GM19023 (cell line): ENCODE measurements around the gene MAEA.
"Not testable (repeated sequence)": the region's sequence is repeated elsewhere in the genome, so short reads cannot be mapped to it uniquely, and the experiment has no call there.

ENCODE experiments used
- ATAC-seq: cut with Tn5 transposase; IDR thresholded peaks from one replicate; pipeline ENCODE4 v1.9.1; 2021; ENCODE audit warnings: mild to moderate bottlenecking, moderate library complexity; ENCODE audit not compliant: unreplicated experiment

Gene MAEA

GRCh38 chr4:1318488-1319213 lies 29.0 kb downstream of the MAEA start:
- no peak for ATAC-seq

GRCh38 chr4:1321486-1321885 lies 31.8 kb downstream of the MAEA start:
- no peak for ATAC-seq

DNA sequence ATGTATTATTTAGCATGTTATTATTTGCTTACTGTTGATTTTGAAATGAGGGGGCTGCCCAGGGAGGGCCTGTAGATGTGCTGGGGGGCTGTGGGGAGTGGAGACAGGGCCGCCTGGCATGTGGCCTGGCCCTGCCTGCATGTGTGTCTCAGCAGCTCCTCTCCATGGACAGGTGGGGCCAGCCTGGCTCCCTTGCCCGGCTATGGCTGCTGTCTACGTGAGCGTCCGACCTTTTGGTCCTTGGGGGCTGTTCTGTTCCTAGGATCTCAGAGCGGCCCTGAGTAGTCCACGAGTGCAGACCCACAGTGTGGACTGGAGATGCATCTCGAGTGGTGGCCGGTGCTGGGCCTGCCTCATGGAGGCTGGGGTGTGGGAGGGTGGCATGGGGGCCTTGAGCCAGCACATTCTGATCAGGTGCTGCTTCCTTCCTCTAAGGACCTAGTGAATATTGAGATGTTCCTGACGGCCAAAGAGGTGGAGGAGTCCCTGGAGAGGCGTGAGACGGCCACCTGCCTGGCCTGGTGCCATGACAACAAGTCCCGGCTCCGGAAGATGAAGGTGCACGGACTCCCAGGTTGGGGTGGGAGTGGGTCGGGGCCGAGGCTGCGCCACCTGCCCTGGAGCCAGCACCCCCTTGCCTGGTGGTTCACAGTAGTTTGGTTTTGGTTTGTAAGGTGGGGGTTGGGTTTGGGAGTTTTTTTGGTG lies 32.4 kb downstream of the MAEA start:
- no peak for ATAC-seq

GRCh38 chr4:1323280-1323634 lies 33.6 kb downstream of the MAEA start:
- no peak for ATAC-seq

DNA sequence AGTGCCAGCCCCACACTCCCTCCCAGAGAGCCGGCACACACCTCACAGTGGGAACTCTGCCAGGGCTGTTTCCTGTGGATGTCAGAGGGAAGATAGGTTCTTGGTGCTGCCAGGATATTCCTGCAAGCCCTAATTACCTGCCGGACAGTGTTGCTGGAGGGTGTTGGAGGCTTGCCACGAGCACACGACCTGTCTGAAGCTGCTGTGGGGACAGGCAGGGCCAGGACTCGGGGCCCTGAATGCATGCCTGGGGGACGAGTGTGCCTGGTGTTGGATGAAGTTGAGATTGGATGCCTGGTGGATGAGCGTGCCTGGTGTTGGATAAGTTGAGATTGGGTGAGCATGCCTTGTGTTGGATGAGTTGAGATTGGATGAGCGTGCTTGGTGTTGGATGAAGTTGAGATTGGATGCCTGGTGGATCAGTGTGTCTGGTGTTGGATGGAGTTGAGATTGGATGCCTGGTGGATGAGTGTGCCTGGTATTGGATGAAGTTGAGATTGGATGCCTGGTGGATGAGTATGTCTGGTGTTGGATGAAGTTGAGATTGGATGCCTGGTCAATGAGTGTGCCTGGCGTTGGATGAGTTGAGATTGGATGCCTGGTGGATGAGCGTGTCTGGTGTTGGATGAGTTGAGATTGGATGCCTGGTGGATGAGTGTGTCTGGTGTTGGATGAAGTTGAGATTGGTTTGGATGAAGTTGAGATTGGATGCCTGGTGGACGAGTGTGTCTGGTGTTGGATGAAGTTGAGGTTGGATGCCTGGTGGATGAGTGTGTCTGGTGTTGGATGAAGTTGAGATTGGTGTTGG lies 34.1 kb downstream of the MAEA start:
- ATAC-seq = no peak

DNA sequence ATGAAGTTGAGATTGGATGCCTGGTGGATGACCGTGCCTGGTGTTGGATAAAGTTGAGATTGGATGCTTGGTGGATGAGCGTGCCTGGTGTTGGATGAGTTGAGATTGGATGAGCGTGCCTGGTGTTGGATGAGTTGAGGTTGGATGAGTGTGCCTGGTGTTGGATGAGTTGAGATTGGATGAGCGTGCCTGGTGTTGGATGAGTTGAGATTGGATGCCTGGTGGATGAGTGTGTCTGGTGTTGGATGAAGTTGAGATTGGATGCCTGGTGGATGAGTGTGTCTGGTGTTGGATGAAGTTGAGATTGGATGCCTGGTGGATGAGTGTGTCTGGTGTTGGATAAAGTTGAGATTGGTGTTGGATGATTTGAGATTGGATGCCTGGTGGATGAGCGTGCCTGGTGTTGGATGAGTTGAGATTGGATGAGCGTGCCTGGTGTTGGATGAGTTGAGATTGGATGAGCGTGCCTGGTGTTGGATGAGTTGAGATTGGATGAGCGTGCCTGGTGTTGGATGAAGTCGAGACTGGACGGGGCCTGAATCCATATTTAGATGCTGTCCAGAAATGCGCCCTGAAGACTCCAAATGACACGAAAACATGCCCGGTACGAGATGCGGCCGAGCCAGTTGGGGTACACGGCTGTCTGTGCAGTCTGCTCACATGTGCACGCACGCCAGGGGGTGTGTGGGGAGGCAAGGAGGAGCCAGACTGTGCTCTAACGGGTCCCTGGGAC lies 34.9 kb downstream of the MAEA start:
- ATAC-seq = not testable (repeated sequence)

DNA sequence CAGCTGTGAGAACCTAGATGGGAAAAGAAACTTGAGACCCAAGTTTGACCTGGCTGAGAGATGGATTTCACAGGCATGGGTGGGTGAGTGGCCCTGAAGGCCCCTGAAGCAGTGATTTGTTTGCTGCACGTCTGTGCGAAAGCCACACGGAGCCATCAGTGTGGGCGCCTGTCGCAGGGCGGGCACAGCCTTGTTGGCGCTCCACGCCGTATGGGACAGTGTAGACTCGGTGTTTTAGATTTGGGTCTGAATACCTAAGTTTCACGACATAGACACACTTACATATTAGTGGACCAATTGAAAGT lies 35.4 kb downstream of the MAEA start:
- ATAC-seq = no peak

- ATAC-seq = no peak
Observed at GRCh38 chr4:1325681-1326635, 36.3 kb downstream of the MAEA start.

DNA sequence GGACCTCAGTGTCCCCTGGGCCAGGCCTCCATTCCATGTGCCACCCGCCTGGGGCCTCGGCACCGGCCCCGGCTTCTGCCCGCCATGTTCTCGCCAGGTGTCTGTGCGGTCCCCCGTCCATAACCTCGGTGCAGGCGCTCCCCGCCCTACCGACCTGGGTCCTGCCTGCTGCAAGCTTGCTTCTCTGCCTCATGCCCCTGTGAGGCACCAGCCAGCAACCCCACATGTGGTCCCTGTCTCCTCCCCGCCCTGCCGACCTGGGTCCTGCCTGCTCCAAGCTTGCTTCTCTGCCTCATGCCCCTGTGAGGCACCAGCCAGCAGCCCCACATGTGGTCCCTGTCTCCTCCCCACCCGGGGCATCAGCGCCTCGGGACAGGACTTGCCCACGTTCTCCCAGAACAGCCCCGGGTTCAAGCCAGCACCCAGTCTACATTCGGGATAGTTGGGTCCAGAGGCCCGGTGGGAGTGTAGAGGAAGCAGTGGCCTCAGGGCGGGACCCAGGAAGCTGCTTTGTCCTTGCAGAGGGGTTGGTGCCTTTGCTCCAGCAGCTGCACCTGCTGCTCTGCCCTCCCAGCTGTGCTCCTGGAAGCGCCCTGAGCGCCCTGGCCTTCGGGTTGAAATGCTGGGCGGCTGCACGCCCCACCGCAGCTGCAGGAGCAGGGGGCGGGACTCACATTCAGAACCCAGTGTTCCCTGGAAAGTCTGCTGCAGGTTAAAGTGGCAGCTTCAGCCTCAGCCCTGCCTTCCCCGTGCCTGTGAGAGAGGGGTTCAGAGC lies 37.2 kb downstream of the MAEA start:
- ATAC-seq = no peak

GRCh38 chr4:1327526-1328266 lies 38.0 kb downstream of the MAEA start:
- no peak for ATAC-seq

DNA sequence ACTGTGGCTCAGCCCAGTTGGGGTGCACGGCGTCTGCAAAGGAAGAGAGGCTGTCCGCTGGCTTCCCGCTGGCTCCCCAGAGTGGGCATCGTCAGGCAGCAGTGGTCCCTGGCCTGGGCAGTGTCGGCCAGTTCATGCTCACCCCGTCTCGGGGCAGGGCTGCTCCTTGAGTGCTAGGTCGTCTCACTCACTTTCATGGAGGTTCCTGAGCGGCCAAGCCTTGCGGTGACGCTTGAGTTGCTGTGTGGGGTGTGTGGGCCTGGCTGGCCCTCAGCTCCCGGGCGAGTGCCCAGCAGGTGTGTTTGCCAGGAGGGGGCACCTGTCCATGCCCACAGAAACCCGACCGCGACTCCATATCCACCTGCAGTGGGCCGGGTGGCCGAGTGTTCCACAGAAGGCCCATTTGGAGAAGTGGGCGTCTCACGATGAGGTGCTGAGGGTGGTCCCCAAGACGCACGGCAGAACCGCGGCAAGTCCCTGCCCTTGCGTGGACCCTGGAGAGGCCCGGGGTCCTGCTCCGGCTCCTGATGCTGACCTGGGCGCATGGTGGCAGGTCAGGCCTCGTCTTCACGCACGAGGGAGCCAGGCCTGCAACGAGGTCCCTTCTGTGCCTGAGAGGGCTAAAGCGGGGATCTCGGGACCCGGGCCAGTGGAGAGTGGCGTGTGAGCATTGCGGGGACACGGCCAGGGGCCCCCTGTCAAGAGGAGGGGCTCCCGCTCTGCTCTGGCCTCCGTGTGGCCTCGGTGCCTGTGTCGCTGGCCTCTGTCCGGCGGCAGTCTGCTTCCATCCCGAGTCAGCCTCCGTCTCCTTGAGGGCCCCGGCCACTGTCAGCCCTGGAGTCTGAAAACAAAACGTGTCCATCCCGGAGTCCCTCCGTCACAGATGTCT lies 38.8 kb downstream of the MAEA start:
- ATAC-seq = no peak

- no peak for ATAC-seq
Observed at GRCh38 chr4:1329408-1330371, 40.0 kb downstream of the MAEA start.

GRCh38 chr4:1330761-1331590 lies 41.3 kb downstream of the MAEA start:
- no peak for ATAC-seq

DNA sequence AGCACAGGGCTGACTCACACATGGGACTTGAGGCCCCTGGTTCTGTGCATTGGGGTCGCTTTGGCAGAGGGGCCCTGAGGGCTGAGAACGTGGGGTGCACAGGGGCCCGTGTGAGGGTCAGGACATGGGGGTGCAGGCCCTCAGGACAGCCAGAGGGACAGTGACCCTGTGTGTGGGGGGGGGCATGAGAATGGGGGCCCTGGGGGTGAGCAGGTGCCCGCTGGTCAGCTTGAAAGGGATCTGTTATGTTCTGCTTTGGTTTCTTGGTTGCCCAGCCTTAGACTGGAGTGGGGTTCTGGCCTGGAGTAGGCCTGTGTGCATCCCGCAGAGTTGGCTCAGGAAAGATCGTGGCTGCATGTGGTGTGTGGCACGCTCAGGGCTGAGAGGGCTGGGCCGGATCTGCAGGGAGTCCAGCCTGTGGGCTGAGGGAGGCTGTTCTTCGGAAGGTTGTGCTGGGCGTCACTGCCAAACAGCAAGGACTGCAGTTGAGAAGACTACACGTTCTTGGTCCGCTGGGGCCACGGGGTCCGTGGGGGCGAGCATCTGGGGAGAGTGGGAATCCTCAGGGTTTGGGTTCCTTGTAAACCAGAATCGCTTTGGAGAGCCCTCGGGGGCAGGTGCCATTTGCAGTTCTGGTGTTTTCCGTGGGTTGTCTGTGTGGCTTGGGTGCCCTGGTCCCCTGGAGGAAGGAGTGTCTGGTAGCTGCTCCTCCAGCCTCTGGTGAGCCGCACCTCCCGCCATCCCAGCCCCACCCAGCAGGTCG lies 42.1 kb downstream of the MAEA start:
- ATAC-seq = no peak

GRCh38 chr4:1332686-1333085 lies 43.0 kb downstream of the MAEA start:
- ATAC-seq = no peak
